Activated CD4-positive, CD25-positive, alpha-beta regulatory T cell treated with anti-CD3 and anti-CD28 coated beads, Interleukin-2, amount 50 U/mL, for 24 hours (primary cell): ENCODE data around the gene TOM1.
"Not testable (repeated sequence)": the region's sequence is repeated elsewhere in the genome, so short reads cannot be mapped to it uniquely, and the experiment has no call there.

ENCODE experiments used
- ATAC-seq, 2 donors: fragments of 150-1000 bp; cut with Tn5 transposase; one replicate each; pipeline ENCODE4 v1.10.0; 2021; ENCODE audit warnings: mild to moderate bottlenecking in 1 of 2, moderate library complexity in 1 of 2

The TOM1 gene

DNA sequence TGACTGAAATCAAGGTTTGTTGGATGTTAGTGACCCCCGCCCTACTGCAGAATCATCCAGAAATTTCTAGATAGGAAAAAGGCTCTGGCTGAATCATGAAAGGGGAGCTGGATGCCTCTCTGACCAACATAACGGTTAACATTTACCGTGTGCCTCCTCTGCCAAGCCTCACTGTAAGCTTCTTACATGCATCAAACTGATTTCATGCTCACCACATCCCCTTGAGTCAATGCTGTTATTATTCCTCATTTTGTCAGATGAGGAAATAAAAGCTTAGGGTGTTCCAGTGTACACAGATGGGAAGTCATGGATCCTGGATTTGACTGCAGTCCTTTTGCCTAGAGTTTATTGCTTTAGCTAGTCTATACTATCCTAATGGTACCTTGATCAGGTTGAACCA lies 75.3 kb downstream of the TOM1 start:
- ATAC-seq: no peak

DNA sequence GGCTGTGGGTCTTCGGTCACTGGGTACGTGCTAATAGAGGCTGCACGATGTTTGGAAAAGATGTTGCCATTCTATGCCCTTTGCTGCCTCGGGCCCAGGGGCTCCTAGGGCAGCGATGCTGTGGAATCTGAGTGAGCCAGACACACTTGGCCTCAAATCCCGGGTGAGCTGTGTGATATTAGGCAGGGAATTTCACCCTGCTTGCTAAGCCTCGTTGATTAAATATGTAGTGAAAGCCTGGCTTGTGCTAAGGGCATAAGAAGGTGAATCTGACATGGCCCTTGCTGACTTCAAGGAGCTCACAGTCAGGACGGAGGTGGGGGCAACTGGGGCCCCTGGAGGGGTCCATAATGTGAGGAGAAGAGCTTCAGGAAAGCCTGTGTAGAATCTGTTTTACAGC lies 75.8 kb downstream of the TOM1 start:
- no peak for ATAC-seq

- peak; percentile 45 to 52 for ATAC-seq
These were observed 77.2 kb downstream of the TOM1 start for GRCh38 chr22:35376728-35377472.

DNA sequence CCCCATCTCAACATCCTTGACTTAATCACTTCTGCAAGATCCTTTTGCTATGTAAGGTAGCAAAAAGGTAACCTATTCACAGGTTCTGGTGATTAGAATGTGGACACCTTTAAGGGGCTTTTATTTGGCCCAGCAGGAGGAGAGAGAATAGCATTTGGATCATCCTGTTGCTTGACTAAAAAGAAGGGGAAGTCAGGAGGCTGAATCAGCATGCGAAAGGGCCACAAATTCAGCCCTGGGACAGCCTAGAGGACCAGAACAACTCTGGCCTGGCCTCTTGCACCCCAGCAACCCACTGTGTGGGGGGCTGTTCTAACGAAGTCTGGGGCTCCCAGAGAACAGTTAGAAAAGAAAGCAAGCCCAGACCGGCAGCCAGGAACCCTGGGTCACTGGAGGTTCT lies 78.0 kb downstream of the TOM1 start:
- ATAC-seq: no peak

- no peak for ATAC-seq
These were observed 78.9 kb downstream of the TOM1 start for GRCh38 chr22:35378621-35379020.

- ATAC-seq: no peak
These were observed 79.7 kb downstream of the TOM1 start for GRCh38 chr22:35379146-35379993.

DNA sequence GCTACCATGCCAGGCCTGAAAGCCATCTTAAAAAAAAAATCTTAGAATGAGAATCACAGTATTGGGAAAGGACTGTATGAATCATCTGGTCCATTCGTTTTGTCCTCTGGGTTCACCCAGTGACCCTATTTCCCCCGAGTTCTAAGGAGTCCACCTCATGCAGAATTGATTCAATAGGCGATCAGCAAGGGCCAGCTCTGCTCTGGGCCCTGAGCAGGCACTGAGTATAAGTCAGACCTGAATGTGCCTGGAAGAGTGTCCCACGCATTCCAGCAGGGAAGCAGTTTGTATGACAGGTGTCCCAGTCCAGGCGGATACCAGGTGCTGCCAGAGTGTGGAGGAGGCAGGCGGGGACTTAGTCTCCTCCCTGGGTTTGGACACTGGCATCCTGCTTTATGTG lies 80.3 kb downstream of the TOM1 start:
- no peak for ATAC-seq

DNA sequence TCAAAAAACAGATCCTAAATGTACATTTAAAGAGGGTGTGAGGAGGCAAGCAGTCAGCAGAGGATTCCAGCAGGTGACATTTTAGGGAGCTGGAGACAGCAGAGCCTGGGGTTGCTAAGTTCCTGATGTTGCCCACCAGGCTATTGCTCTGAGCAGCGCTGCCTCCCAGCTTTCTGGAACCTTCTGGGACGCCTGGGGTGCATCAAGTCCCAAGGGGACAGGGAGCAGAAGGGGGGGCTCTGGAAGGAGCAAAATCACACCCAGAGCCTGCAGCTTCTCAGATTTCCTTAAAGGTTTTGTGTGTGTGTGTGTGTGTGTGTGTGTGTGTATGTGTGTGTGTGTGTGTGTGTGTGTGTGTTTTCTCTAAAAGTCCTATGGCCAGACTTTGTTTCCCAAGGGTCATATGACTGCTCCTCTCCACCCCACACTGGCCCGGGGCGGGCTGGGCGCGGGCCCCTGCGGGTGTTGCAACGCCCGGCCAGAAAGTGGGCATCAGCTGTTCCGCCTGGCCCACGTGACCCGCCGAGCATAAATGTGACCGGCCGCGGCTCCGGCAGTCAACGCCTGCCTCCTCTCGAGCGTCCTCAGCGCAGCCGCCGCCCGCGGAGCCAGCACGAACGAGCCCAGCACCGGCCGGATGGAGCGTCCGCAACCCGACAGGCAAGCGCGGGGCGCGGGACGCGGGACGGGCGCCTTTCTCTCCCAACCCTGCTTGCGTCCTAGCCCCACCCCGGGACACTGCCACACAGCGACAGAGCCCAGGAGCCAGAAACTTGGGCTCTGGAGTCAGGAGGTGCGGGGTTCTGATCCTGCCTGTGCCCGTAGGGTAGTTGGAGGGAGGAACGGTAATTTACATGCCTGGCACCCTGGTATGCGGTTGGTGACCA lies 81.1 kb downstream of the TOM1 start, which contains the start of gene HMOX1:
TSS of gene HMOX1 (plus strand) at position 560 of the 887 bp plus-strand sequence. CDS start at position 638, 78 bp downstream.
- ATAC-seq: peak; percentile 79 to 80

DNA sequence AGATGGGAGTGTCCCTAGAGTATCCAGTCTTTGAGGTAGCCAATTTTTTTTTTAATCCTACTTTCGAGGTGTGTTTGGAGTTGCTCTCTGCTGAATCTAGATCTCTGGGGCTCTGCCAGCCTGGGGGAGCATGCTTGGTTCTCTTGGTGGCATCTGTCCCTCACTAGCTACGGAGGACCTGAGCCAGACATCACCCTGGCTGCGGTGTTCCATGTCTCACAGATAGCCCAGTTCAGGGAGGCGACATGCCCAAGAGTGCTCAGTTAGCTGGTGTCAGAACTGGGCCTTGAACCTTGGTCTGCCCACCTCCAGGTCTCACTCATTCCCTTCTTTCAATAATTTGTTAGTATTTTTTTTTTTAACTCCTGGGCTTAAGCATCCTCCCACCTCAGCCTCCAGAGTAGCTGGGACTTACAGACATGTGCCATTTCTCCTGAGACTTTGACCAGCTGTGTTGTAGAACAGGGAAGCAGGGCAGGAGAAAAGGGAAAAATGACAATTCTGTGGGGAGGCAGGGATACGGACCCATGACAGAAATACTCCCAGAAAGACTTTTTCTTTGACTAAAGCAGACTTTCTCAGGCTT lies 81.8 kb downstream of the TOM1 start:
- ATAC-seq: no peak

GRCh38 chr22:35383679-35384071 lies 84.0 kb downstream of the TOM1 start:
- no peak for ATAC-seq

DNA sequence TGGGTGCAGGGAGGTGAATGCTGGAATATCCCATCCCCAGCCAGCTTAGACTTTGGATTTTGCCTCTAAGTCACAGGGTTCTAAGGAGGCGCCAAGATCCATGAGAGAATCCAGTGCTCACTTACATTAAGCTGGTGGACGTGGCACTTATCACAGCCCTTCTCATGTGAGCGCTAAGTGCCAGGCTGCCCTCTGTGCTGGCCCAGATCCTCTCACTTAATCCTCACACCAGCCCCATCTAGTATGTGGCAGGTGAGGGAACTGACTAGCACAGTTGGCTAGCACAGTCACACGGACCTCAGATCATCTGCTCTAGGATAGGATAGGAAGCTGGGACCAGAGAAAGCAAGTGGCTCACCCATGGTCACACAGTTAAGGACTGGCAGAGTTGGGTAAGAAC lies 84.8 kb downstream of the TOM1 start:
- no peak for ATAC-seq

- ATAC-seq: no peak
These were observed 85.4 kb downstream of the TOM1 start for GRCh38 chr22:35384975-35385588.

DNA sequence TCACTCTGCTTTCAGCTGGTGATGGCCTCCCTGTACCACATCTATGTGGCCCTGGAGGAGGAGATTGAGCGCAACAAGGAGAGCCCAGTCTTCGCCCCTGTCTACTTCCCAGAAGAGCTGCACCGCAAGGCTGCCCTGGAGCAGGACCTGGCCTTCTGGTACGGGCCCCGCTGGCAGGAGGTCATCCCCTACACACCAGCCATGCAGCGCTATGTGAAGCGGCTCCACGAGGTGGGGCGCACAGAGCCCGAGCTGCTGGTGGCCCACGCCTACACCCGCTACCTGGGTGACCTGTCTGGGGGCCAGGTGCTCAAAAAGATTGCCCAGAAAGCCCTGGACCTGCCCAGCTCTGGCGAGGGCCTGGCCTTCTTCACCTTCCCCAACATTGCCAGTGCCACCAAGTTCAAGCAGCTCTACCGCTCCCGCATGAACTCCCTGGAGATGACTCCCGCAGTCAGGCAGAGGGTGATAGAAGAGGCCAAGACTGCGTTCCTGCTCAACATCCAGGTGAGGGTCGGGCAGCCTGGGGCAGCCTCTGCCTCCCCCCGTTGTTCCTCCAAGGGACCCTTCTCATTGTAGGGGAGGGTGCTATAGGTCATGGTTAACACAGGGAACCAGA lies 87.1 kb downstream of the TOM1 start:
- ATAC-seq: no peak

GRCh38 chr22:35390933-35391332 lies 91.2 kb downstream of the TOM1 start:
- no peak for ATAC-seq

DNA sequence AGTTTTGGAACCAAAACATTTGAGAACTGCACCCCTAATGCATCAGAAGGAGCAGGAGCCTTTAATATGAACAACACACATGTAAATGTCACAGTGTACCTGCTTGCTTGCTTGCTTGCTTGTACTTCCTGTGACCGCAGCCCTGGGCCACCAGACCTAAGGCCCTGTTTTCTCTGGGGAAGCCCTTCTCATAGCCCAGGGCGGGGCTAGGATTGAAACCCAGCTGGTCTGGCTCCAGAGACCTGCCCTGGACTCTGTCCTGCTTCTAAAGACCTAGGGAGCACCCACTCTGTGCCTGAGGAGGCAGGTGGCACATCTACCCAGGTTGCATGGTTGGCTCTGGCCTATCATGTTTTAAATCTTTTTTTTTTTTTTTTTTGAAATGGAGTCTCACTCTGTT lies 92.7 kb downstream of the TOM1 start:
- no peak for ATAC-seq

- no peak for ATAC-seq
These were observed 93.7 kb downstream of the TOM1 start for GRCh38 chr22:35393116-35394010.

DNA sequence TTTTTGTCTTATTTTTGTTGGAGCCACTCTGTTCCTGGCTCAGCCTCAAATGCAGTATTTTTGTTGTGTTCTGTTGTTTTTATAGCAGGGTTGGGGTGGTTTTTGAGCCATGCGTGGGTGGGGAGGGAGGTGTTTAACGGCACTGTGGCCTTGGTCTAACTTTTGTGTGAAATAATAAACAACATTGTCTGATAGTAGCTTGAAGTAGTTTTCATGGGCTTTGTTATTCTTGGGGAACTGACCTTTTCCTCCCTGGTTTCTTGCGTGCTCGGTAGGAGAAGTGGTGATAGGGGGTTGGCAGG lies 94.3 kb downstream of the TOM1 start:
- no peak for ATAC-seq

DNA sequence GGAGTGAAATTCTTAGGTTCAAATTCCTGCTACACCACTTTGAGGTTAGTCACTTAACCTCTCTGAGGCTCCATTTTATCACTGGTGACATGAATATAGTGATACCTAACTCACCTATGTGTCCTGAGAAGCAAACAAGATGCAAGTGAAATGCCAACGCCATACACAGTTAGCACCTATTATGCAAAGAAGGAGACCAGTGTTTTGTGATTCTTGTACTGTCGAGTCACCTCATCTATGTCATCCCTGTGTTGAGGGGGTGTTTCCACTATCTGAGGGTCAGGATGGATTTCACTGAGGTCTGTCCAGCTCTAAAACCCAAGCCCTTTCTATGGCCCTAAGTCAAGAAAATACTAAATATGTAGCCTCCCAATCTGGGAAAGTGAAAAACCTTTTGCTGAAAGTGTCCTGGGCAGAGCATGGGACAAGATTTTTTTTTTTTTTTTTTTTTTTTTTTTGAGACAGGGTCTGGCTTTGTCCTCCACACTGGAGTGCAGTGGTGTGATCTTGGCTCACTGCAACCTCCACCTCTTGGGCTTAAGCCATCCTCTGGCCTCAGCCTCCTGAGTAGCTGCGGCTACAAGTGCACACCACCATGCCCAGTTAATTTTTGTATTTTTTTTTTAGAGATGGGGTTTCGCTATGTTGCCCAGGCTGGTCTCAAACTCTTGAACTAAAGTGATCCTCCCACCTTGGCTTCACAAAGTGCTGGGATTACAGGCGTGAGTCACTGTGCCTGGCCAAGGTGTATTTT lies 95.3 kb downstream of the TOM1 start:
- no peak for ATAC-seq

GRCh38 chr22:35396622-35397021 lies 96.9 kb downstream of the TOM1 start:
- not testable (repeated sequence) for ATAC-seq
